ENCODE data around the gene TESK1.

DNA sequence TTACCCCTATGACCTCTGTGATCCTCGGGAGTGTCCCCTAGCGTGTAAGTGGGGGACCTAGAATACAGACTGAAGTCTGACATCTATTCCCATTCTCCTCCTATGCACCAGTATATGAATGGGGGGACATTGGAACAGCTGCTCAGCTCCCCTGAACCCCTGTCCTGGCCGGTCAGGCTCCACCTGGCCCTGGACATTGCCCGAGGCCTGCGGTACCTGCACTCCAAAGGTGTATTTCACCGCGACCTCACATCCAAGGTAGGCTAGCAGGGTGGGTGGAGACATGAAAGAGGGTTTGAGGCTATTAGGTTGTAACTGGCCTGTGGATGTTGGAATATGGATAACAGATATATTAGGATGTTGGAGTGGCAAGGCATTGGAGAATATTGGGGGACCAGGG is 1.7 kb downstream of the TESK1 start:
- TF ChIP-seq, protein P1, sequence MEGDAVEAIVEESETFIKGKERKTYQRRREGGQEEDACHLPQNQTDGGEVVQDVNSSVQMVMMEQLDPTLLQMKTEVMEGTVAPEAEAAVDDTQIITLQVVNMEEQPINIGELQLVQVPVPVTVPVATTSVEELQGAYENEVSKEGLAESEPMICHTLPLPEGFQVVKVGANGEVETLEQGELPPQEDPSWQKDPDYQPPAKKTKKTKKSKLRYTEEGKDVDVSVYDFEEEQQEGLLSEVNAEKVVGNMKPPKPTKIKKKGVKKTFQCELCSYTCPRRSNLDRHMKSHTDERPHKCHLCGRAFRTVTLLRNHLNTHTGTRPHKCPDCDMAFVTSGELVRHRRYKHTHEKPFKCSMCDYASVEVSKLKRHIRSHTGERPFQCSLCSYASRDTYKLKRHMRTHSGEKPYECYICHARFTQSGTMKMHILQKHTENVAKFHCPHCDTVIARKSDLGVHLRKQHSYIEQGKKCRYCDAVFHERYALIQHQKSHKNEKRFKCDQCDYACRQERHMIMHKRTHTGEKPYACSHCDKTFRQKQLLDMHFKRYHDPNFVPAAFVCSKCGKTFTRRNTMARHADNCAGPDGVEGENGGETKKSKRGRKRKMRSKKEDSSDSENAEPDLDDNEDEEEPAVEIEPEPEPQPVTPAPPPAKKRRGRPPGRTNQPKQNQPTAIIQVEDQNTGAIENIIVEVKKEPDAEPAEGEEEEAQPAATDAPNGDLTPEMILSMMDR (conservative IDR thresholded peaks at IDR 0.05; ENCODE audit: low read depth in 2 of 2), result no peak
- no peak for TF ChIP-seq EZH2phosphoT487 (IDR thresholded peaks at IDR 0.05; ENCODE audit: unreplicated experiment)
- no peak for TF ChIP-seq JUNB (IDR thresholded peaks at IDR 0.05; ENCODE audit: unreplicated experiment)
- no peak for TF ChIP-seq POLR2AphosphoS5 (IDR thresholded peaks at IDR 0.05; ENCODE audit: low read depth)
- TF ChIP-seq, protein P2, sequence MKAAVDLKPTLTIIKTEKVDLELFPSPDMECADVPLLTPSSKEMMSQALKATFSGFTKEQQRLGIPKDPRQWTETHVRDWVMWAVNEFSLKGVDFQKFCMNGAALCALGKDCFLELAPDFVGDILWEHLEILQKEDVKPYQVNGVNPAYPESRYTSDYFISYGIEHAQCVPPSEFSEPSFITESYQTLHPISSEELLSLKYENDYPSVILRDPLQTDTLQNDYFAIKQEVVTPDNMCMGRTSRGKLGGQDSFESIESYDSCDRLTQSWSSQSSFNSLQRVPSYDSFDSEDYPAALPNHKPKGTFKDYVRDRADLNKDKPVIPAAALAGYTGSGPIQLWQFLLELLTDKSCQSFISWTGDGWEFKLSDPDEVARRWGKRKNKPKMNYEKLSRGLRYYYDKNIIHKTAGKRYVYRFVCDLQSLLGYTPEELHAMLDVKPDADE (IDR thresholded peaks at IDR 0.05), result no peak
- no peak for TF ChIP-seq ZNF114 (CRISPR knock-in tag; IDR thresholded peaks at IDR 0.05)
- TF ChIP-seq EZH2 (IDR thresholded peaks at IDR 0.05; ENCODE audit: low read depth, unreplicated experiment), result no peak
